Iris pigment epithelial cell (primary cell): Measurements from ENCODE around the gene FAM98C.

ENCODE experiments used
- DNase-seq: peaks from one replicate; pipeline ENCODE4 v3.0.0-alpha.2; 2011; ENCODE audit warnings: low read depth

The FAM98C gene

DNA sequence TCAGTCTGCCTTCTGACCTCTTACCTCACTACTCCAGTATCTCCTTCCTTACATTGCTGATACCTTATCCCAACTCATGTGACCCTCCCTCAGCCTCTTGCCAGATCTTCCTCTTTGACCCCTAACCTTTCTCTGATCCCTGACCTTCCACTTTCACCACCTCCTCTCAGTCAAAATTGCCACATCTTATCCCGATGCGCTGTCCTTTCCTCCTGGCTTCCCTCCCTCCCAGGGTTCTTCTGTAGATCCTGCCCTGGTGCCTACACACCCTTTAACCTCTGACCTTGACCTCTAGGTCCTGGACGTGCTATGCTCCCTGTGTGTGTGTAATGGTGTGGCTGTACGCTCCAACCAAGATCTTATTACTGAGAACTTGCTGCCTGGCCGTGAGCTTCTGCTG lies 54.3 kb downstream of the FAM98C start:
- DNase-seq, result no peak

DNA sequence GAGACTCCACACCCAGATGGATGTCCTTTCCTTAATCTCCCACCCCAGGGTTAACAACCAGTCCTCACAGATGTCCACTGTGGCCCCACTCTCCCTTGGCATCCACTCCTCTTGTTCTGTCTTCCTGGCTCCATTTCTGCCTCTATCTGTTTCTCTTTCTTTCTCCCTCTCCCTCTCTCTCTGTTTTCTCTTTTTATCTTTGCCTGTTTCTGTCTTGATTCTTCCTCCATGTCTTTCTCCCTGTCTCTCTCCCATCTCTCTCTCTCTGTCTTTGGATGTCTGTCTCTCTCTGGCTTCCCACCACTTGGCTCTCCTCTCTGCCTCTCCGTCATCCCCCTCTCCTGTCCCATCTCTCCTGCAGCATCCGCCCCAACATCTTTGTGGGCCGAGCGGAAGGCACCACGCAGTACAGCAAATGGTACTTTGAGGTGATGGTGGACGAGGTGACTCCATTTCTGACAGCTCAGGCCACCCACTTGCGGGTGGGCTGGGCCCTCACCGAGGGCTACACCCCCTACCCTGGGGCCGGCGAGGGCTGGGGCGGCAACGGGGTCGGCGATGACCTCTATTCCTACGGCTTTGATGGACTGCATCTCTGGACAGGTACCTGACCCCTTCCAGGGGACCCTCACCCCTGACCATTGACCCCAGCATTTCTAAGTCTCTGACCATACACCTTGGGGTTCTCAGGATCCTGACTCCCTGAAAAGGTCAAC lies 55.0 kb downstream of the FAM98C start:
- no peak for DNase-seq
